HT1080 (cell line): ENCODE measurements around the gene ZBTB11. TPM values are rescaled to one million over a fixed set of nuclear protein-coding genes. Genes with fewer than 3 reads are reported as not detected.
"Not testable (repeated sequence)": the region's sequence is repeated elsewhere in the genome, so short reads cannot be mapped to it uniquely, and the experiment has no call there.

Experiments
- DNase-seq: peaks from one replicate; pipeline ENCODE4 v3.0.0-alpha.2; 2015; ENCODE audit warnings: low read depth
- polyA plus RNA-seq, 2 experiments: library from polyadenylated mRNA; depleted of rRNA; stranded (reverse); fragments of >200 nt; gene quantifications; 2 replicates each; pipeline ENCODE4 v1.2.3, GENCODE V29; 2015
- total RNA-seq: library from RNA; depleted of rRNA; stranded (reverse); fragments of >200 nt; shearing (Covaris generic); gene quantifications from 2 replicates; pipeline ENCODE4 v1.2.3, GENCODE V29; 2014; rRNA removed

ZBTB11 gene, protein sequence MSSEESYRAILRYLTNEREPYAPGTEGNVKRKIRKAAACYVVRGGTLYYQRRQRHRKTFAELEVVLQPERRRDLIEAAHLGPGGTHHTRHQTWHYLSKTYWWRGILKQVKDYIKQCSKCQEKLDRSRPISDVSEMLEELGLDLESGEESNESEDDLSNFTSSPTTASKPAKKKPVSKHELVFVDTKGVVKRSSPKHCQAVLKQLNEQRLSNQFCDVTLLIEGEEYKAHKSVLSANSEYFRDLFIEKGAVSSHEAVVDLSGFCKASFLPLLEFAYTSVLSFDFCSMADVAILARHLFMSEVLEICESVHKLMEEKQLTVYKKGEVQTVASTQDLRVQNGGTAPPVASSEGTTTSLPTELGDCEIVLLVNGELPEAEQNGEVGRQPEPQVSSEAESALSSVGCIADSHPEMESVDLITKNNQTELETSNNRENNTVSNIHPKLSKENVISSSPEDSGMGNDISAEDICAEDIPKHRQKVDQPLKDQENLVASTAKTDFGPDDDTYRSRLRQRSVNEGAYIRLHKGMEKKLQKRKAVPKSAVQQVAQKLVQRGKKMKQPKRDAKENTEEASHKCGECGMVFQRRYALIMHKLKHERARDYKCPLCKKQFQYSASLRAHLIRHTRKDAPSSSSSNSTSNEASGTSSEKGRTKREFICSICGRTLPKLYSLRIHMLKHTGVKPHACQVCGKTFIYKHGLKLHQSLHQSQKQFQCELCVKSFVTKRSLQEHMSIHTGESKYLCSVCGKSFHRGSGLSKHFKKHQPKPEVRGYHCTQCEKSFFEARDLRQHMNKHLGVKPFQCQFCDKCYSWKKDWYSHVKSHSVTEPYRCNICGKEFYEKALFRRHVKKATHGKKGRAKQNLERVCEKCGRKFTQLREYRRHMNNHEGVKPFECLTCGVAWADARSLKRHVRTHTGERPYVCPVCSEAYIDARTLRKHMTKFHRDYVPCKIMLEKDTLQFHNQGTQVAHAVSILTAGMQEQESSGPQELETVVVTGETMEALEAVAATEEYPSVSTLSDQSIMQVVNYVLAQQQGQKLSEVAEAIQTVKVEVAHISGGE
- 23.8 and 24.7 TPM in 2 replicates for total RNA-seq
- 12.4 and 16.8 TPM in 2 replicates for polyA plus RNA-seq (2015; cell fraction: cytosol; rRNA removed)
- 61.2 and 62.2 TPM in 2 replicates for polyA plus RNA-seq (2015; cell fraction: nucleus; rRNA removed)

DNA sequence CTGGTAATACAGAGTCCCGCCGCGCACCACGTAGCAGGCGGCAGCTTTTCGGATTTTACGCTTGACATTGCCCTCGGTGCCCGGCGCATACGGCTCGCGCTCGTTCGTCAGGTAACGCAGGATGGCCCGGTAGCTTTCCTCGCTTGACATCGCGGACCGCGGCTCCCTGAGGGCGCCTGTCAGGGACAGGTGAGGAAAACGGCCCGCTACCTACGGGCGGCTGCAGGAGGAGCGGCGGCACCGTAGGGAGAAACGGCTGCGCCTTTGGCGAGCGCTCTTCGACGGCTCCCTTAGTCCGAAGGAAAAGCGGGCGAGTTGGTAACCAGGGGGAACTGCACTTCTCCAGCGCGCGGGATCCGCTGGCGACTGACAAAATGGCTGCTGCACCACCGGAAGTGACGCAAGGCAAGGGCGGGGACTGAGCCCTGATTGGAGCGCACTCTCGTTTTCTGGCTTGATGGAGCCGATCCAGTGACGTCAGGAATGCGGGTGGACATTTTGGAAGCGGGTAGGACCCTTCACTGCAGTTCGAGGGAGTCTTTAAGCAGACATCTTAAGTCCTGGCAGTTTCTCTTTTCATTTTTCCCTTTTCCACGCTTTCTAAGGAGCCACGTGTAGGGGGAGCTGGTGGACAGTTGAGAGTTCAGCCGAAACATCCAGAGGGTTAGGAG lies at the start of gene ZBTB11:
TSS of gene ZBTB11 (minus strand) at position 368 of the 671 bp plus-strand sequence. CDS start at position 150, 218 bp downstream.
- DNase-seq: peak; percentile 99

DNA sequence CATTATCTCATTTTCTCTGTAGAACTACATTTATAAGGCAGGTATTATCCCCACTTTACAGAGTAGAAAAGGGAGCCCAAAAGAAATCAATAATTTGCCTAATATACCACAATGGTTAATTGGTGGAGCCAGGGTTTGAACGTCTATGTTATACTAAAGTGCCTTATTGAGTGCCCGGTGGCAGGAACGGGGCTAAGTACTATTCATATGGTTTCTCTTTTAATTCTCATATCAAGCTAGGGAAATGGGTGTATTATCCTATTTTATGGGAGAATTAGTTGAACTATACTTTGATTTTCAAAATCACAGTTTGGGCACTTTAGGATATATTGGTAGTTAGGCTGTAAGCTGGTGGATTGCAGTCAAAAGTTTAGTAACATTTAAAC lies 49.0 kb upstream of the ZBTB11 start:
- DNase-seq: no peak

DNA sequence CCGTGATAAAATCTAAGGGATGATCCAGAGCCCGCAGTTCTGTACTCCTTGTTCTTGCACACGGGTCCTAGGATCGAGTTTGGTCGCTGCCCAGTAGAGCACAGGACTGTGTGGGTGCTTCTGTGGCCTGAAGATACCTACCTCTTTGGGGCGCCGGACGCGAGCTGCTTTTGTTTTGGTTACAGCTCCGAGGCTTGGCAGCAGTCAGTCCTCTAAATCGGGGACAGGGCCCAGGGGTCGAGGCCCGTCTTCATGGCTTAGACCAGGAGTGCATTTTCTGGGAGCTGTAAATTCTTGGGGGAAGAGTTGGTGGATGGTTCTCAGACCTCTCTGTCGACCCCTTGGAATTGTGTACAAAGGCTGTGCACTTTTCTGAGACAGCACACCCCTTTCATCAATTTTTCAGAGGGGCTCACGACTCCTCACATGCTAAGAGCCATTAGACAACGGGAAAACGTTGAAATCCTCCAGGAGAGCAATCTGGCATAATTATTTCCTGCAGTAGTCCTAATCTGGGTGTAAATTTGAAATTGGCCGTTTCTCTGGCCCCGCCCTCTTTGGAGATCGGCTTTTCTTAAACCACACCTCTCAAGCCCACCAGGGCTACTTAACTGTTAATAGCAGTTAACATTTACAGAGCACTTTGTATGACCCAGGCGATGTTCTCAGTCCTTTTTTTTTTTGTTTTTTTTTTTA lies 48.4 kb upstream of the ZBTB11 start:
- peak; percentile 32 for DNase-seq

DNA sequence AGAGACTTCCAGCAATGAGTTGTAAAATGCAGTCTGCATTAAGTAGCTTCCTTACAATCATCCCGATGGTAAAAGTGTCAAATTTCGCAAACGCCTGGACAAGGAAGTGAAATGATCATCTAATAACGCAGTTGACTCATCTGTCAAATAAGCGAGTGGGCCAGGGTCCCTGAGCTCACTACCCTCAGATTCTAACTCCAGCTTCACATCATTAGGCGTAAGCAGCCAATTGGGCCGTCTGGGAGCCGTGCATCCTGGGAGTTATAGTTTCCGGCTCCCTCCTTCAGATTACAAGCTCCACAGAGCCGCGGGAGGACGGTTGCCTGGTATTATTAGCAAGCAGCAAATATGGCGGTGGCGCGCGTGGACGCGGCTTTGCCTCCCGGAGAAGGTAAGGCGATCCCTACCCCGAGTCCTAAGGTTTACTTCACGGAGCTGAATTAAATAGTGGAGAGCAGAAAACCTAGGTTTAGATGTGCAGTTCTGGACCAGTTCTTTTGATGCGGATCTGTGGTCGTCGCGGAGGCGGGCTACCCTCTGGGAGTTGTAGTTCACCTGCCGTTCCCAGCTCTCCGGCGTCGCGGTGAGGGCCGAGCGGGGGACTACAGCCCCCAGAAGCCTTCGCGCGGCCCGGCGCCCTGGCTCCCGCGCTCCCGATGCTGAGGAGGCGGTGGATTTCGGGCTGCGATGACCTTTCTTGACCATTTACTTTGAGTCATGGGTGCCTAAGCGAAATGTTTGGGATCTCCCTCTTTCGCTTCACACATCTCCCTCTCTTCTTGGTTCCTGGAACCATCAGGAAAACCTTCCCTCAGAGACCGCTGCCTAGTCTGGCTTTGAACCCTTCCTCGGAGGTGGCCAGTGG lies 47.6 kb upstream of the ZBTB11 start, which contains the start of gene CEP97:
TSS of gene CEP97 (plus strand) at position 286 of the 865 bp plus-strand sequence. CDS start at position 349, 63 bp downstream.
- peak; percentile 98 for DNase-seq

DNA sequence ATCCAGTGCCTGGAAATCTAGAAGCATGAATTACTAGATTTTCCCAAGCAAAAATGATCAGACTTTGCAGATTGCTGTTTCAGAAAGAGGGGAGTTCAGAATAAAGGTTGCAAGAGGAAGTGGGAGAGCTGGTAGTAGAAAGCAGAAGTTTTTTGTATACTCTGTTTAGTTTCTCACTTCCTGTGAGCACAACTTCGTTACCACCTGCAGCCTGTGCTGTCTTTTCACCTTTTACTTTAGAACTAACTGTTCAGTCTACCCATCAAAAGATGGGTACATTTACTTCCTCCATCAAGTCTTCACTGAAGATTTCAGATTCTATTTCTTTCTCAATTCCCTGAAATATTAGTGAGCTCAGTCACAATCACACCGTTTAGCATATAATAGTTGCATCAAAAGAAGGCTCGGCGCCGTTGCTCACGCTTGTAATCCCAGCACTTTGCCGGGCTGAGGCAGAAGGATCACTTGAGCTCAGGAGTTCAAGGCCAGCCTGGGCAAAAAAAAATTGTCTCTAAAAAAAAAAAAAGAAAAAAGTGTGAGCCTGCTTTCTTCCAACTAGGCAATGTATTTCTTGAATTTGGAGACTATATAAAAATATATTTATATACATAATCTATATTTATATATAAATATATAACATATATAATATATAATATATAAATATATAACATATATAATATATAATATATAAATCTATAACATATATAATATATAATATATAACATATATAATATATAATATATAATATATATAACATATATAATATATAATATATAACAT lies 45.7 kb upstream of the ZBTB11 start:
- DNase-seq: no peak

DNA sequence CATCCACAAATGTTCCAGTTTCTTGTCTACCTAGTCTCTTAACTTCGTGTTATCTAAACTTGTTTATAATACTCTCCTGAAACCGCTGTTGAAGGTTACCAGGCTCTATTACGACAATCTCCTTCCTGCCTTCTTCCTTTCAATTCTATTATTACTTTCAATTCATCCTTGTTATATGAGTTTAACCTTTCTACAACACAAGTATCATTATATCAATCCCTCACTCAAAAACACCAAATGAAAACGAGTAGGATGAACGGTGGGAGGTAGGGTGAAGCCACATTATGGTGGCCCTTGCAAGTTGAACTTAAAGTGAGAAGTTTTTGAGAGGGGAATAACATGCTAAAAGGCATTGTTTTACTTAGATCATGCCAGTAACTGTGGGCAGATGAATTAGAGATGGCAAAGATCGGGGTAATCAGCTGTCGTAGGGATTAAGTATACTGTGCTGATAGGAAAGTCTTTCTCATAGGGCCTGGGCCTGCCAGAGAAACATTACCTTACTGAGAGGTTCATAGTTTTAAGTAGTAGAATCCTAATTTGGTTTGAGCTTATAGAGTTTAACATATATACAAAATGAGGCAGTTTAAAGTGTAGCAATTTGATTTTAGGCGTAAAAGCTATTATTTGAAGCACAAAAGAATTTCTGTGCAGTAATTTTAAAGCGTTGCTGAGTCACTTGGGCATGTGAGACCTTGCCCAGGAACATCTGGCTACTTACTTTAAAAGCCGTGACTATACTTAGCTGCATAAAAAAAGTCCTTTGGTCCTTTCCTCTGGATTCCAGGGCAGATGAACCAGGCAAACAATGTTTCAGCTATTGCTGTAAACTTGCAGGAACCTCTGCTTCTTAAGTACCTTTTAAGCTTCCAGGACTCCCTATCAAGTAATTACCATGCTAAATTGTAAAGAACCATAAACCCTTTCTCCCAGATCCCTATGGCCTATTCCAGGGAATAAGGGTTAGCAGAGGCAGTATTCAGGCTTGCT lies 44.2 kb upstream of the ZBTB11 start:
- no peak for DNase-seq

DNA sequence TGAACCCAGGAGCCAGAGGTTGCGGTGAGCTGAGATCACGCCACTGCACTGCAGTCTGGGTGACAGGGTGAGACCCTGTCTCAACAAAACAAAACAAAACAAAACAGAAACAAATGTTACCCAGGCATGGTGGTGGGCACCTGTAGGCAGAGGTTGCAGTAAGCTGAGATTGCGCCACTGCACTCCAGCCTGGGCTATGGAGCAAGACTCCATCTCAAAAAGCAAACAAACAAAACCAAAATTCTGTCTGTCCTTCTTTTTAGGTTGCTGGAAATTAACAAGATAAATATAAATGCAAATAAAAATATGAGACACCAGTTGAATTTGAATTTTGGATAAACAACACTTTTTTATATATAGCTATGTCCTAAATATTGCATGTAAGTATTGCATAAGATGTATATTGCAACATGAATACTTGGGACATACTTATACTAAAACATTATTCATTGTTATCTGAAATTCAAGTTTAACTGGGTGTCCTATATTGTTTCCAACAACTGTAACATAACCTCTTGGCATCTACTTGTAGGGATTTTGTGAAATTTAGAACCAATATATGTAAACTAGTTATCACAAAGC lies 42.8 kb upstream of the ZBTB11 start:
- DNase-seq: no peak

DNA sequence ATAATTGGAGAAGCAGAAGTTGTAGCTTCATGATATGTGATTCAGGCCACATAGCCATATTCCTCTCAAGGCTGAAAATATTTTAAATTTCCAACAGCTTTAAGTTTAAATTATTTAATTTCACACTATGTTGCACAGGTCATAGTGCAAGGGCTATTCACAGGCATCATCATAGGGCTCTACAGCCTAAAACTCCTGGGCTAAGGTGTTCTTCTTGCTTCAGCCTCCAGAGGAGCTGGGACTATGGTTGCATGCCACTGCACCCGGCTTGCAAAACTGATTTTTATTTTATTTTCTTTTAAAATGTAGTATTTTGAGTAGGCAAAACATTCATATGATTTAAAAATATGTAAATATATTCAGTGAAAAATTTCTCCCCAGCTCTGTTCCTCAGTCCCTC lies 41.5 kb upstream of the ZBTB11 start:
- DNase-seq: no peak

DNA sequence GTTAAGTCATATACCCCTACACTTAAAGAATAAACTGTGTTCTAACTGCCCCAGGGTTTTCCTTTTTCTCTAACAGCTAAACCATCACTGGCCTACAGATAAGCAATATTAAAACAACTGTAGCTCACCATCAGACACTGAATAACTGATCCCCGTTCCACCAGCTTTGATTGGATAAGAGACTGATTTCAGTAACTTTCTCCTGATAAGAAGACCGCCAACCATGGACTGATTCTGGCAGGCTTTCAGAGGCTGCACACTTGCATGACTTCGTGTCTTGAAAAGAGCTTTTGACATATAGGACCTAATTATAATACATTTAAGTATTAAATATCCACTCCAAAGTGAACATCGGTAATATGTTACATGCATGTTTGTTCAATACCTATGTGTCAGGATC lies 32.2 kb upstream of the ZBTB11 start:
- DNase-seq: no peak

DNA sequence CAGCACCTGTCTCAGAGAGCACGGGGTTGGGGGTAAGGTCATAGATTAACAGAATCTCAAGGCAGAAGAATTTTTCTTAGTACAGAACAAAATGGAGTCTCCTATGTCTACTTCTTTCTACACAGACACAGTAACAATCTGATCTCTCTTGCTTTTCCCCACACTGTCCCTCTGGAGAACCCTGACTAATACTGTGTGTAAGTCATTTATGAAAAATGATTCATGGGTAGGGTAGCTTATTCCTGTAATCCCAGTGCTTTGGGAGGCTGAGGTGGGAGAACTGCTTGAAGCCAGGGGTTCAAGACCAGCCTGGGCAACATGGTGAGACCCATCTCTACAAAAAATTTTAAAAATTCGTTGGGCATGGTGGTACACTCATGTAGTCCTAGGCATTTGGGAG lies 27.7 kb upstream of the ZBTB11 start:
- DNase-seq: peak; percentile 44

DNA sequence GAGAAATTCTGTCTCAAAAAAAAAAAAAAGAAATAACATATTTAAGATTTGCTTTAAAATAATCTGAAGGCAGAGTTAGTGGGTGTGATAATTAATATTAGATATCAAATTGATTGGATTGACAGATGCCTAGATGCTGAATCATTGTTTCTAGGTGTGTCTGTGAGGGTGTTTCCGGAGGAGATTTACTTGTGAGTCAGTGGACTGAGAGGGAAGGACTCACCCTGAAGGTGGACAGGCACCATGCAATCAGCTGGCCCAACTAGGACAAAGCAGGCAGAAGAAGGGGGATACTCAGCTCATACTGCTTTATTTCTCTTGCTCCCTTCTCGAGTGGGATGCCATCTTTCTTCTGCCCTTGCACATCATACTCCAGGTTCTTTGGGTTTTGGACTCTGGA lies 26.2 kb upstream of the ZBTB11 start:
- peak; percentile 75 for DNase-seq

DNA sequence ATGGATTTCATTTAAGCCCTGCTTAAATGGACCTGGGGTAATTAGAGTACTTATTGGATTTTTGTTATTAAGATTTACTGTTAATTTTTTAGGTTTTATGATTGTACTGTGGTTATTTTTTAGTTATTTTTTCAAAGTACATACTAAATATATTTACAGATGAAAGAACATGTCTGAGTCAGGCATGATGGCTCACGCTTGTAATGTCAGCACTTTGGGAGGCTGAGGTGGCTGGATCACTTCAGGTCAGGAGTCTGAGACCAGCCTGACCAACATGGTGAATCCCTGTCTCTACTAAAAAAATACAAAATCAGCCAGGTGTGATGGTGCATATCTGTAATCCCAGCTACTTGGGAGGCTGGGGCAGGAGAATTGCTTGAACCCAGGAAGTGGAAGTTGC lies 25.8 kb upstream of the ZBTB11 start:
- no peak for DNase-seq

DNA sequence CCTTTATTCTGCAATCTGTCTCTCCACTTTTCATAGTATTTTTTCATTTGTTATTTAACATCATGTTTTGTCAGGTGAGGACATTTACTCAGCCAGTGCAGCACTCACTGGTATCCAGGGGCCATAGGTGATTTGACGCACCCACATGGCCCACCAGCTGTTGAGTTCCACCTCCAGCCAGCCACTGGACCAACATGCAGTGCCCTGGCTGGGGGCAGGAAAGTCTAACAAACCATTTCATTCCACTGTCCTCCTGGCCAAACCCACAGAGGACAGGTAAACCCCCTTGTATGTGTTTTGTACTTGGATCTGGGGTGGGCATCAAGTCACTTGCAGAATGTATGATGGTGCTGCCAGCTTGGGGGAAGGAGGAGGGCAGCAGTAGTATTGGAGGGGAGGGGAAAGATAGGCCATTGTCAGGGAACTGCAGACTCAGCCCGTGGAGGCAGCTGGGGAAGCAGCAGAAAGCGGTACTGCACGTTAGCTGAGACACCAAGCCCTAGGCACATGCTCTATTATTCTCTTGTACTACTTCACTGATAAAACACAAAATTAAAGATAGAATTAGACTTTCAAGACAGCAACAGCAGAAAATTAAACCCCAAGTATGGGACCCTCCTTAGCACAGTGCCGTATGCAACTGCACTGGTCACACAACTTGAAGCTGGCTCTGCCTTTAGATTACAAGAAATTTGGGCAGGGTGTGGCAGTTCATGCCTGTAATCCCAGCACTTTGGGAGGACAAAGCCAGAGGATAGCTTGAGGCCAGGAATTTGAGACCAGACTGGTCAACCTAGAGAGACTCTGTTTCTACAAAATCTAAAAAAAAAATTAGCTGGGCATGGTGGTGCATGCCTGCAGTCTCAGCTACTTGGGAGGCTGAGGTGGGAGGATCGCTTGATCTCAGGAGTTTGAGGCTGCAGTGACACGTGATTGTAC lies 25.0 kb upstream of the ZBTB11 start:
- no peak for DNase-seq

DNA sequence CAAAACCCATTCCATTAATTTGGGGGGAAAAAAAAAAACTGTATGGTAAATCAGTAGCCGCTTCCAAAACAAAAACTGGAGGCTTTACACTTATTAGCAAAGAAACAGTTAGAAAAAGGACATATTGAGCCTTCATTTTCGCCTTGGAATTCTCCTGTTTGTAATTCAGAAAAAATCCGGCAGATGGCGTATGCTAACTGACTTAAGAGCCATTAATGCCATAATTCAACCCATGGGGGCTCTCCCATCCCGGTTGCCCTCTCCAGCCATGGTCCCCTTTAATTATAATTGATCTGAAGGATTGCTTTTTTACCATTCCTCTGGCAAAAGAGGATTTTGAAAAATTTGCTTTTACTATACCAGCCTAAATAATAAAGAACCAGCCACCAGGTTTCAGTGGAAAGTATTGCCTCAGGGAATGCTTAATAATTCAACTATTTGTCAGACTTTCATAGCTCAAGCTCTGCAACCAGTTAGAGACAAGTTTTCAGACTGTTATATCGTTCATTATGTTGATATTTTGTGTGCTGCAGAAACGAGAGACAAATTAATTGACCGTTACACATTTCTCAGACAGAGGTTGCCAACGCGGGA lies 18.9 kb upstream of the ZBTB11 start:
- DNase-seq: peak; percentile 51

DNA sequence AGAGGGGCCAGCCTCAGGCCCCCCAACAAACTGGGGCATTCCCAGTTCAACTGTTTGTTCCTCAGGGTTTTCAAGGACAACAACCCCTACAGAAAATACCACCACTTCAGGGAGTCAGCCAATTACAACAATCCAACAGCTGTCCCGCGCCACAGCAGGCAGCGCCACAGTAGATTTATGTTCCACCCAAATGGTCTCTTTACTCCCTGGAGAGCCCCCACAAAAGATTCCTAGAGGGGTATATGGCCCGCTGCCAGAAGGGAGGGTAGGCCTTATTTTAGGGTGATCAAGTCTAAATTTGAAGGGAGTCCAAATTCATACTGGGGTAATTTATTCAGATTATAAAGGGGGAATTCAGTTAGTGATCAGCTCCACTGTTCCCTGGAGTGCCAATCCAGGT lies 17.9 kb upstream of the ZBTB11 start:
- DNase-seq: not testable (repeated sequence)
